SHP77 (cell line): ENCODE results near the gene RND1.
"Not testable (repeated sequence)": the region's sequence is repeated elsewhere in the genome, so short reads cannot be mapped to it uniquely, and the experiment has no call there.

Experiments
- DNase-seq, 2 experiments: peaks; one replicate each; lab custom pipeline; 2025; lab: John Stamatoyannopoulos, UW

The RND1 gene

DNA sequence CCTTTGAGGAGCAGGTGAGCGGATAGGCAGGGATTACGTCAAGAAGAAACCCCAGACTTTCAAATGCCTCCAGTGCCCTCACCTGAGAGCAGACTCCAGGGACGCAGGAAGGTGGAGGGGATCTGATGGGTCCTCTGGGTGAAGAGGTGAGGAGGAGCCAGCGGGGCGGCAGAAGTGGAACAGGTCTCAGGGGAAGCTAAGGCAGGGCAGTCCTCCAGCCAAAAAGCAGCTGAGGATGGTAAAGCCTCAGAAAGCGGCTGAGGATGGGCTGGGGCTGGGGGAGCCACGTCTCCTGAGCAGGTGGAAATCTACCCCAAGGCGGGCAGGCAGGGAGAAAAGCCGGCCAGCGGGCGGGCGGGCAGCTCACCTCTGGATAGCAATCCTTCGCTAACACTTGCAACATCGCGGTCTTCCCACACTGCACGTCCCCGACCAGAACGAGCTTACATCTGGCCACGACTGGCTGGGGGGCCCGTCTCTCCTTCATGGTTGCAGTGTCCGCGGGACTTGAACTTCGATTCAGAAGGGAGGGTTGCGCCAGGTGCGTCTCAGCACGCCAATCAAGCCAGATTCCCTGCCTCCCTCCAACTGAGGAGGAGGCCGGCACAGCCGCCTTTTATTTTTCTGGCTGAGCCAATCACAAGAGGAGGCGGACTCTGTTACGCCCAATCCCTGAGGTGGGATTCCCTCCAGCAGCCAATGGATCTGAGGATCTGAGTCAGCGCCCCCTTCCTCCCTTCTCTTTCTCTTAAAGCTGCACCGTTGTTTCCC is at the start of gene RND1:
Gene RND1, minus strand, starts transcription at position 590 of the 771 bp plus-strand sequence. Its CDS starts 103 bp downstream, at position 487.
- peak; percentile 94 to 95 for DNase-seq

DNA sequence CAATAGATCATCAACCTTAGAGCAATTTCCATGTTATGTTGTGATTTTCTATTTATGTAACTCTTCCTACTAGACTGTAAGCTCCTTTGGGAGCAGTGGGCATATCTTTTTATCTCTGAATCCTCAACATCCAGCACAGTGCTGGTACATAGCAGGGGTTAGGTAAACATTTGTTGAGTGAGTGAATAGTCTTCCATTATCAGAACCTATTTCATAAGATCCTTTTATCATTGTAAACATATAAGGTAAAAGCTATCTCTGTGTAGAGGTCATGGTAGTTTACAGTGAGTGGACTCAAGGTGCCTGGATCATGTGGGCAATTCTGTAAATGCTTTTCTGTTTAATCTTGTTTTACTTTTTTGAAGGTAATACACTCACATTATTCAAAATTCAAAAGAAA is 44.5 kb upstream of the RND1 start:
- DNase-seq, result no peak

DNA sequence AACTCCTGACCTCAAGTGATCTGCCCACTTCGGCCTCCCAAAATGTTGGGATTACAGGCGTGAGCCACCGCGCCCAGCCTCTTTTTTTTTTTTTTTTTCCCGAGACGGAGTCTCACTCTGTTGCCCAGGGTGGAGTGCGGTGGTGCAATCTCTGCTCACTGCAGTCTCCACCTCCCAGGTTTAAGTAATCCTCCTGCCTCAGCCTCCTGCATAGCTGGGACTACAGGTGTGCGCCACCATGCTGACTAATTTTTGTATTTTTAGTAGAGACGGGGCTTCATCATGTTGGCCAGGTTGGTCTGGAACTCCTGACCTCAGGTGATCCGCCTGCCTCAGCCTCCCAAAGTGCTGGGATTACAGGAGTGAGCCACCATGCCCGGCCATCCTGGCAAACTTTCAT is 44.0 kb upstream of the RND1 start:
- not testable (repeated sequence) for DNase-seq

DNA sequence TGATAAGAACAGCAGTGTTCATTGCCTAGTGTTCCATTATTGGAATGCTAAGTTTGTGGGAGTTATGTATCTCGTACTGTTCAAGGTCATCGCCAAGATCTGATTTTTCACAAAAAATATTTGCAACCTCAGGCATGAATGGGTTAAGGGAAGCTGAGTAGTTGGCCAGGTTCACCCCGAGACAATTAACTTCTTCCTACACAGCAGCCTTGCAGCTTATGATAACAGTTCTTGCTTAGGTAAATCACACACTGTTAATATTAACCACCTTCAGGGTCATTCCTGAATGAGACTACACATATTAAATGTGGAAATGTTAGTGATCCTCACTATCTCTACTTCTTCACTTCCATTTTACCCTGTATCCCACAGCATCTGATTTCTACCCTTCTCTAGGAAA is 41.6 kb upstream of the RND1 start:
- no peak for DNase-seq

DNA sequence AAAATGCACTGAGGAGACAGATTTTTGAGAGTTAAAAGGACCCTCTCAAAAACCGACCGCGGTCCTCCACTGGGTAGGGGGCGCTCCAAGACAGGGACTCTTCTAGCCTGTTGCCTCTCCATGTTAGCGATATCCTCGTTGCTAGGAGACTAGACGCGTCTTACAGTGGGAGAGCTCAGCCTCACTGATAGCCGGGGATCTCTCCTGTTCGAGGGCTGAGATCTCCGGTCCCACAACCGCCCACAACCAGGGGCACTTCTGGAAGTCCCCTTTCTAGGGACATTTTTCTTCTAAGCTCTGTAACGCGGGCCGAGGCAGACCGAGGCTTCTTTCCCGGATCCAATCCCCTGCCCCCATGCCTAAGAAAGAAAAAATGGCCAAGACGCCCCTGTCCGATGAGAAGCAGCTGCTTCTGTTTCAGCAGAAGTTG is 38.3 kb upstream of the RND1 start:
- peak; percentile 83 to 91 for DNase-seq

DNA sequence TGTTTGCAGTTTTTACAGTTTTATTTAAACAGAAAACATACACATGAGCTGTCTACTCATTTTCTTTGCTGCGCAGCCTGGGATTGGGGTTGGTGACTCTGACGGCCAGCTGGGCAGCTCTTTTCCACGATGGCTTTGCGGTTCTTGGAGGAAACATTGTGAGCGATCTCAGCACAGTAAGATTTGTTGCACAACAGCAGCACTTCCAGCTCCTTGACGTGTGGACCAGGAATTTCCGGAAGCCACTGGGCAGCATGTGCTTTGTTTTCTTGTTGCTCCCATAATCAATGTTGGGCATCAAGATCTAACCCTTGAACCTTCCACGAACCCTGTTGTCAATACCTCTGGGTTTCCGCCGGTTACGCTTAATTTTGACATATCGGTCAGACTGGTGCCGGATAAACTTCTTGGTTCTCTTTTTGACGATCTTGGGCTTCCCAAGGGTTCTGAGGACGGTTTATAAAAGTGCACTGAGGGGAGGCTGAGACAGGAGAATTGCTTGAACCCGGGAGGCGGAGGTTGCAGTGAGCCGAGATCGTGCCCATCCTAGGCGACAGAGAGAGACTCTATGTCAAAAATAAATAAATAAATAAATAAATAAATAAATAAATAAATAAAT is 37.8 kb upstream of the RND1 start:
- no peak for DNase-seq

DNA sequence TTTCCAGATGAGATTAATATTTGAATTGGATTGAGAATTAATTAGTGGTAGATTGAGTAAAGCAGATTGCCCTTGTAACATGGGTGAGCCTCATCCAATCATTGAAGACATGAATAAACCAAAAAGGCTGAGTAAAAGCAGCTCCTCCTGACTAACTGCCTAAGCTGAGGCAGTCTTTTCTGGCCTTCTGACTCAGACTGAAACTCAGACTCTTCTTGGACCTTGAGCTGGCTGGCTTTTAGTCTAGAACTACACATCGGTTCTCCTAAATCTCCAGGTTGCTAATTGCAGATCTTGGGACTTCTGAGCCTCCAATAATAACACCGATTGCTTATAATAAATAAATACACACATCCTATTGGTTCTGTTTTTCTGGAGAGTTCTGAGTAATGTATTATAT is 35.6 kb upstream of the RND1 start:
- DNase-seq, result no peak

DNA sequence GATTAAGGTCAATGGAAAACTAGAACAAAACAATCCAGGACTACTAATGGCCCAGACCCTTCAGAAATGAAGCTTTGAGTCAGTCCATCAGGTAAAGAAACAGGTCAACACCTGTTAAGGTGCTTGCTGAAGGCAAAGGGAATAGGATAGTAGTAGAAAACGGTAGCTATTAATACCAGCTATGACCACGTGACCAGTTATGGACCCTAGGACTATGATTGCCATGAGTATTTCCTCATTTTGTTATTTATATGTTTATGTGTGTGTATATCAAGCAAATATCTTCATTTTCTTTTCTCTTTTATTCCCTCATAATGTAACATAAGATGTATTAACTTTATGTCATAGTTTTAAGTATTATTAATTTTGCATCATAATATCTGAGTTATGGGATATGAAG is 34.0 kb upstream of the RND1 start:
- DNase-seq, result no peak

DNA sequence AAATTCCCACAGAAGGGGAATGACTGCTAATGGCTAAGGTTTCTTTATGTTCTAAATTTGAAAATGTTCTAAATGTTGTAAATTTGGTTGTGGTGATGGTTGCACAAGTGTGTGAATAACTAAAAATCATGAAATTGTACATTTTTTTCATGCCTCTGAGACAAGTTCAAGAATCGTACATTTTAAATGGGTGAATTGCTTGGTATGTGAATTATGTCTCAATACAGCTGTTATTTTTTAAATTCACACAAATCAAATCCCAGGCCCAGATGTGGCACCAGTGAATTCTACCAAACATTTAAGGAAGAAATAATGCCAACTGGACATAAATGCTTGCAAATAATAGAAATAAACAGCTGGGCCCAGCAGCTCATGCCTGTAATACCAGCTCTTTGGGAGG is 28.6 kb upstream of the RND1 start:
- DNase-seq, result no peak

DNA sequence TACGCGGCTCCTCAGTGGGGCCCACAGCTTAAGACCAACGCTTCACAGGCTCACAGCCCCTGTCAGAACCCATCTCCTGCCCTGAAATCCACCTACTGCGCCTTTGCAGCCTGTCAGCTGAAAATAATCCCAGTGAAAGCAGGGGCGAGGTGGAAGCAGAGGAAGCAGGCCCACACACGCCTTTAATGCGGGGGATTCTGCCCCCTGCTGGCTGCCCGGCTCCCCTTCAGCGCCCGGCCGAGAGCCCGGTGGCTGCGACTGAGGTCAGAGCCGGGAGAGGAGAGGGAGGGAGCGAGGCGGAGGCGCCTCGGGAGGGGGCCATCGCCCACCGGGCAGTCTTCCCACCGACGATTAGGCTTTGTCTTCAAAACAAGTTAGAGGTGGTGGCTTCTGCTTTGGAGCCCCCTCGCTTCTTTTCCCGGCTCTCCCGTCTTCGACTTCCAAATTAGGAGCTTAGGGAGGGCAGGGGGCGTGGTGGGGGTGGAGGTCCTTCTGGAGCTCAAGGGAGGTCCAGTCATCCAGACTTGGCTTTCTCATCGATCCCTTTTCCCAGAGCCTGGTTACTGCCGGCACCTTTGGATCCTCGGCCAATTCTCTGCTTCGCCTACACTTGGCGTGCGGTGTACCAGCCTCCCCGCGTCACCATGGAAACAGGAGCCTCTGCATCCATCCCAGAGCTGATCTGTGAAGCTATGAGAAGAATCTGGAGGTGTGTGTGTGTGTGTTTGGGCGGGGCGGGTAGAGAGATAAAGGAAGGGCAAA is 25.2 kb upstream of the RND1 start:
- DNase-seq, result peak; percentile 63 to 65

DNA sequence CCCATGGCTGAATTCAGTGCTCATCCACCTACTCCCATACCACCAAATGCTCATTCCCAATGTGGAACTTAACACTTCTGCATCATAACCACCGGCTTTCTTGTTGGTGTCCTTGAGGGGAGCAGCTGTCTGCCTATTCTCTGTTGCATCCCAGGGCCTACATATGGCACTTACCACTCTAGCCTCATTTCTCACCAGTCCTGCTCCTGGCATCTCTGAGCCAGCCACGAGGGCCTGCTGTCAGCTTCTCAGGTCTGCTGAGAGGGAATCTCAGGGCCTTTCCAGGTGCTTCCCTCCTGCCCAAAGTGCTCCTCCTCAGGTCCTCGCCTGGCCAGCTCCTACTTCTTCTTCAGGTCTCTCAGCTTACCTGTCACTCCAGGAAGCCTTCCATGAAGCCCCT is 24.0 kb upstream of the RND1 start:
- DNase-seq, result no peak

DNA sequence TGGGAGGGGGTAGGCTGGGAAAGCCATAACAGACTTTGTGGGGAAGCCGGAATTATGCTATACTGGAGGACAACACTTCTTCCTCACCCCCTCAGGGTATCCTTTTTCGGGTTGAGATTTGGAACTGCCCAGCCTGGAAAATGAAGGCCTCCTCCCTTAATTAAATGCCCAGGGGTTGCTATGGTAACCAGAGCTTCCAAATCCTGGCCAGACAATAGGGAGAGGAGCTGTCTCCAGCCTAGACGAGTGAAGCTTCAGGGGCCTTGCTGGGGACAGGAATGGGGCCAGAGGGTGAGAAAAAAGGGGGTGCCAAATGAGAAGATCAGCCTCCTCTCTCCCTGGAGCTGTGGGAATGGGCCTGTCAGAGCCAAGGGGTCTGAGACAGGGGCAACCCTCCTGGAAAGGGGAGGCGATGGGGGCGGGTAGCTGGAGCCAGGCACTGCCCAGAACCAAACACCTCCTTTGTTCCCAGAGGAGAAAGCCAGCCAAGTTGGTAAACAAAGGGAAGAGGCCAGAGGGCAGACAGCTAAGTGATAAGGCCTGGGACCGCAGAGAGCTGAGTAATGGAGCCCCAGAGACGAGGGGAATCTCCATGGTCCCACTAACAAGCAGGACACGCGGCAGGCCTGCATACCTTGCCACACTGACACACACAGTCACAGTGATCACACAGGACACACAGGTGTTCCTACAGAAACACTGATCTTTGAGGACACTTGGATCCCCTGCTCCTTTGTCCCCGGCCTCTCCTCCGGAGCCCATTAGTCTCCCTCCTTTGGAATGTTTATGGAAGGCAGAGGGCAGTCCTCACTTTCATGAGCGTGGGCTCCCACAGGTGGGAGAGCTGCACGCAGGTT is 17.9 kb upstream of the RND1 start:
- DNase-seq, result peak in 1 of 2 experiments; percentile 2

DNA sequence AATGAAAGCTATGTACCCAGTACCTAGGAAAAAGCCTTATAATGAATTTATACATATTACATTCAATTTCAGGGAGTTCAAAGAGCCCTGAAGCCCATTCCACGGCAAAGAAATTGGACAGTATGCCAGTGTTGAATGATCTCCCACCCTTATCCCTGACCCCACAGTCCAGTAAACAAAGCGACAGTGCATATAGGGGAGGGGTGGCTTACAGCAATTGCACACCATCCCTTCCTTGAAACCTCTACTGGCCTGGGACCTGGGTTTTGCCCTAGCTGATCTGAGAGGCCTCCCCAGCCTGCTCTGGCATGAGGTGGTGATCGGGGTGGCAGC is 17.3 kb upstream of the RND1 start:
- DNase-seq, result no peak

DNA sequence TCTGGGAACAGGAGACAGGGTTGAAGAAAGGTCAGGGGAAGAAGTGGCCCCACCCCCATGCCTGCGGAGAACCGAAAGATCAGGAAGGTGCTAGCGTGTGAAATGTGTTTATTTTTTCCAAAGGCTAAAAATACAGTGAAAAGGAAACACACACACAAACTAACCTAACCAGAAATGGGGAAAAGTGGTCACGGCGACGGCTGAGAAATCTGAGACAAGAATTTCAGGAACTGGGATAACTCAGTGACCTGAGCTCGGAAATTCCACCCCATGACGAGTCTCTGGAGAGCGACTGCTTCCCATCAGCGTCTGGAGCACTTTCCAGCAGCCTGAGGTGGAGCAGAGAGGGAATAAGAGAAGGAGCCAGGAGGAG is 16.6 kb upstream of the RND1 start:
- DNase-seq, result no peak

DNA sequence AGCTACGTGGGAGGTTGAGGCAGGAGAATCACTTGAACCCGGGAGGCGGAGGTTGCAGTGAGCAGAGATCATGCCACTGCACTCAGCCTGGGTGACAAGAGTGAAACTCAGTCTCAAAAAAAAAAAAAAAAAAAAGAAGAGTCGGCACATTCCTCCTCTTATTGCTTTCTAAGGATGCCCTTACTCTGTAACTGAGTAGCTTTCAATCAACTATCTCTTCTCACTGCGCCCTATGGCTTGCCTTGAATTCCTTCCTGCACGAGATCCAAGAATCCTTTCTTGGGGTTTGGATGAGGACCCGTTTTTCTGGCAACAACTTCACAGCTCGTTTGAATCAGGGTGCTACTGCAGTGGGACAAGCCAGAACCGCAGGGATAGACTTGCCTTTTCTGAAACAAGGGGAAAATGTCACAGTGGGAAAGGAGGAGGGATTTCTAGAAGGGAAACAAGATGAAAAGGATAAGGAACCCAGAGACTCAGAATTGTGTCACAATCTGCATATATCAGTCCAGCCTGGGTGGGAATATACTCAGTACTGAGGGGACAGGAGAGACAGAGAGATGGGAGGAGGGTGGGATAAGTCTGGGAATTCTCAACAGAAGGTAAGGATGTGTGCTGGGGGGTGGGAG is 16.1 kb upstream of the RND1 start:
- DNase-seq, result no peak

DNA sequence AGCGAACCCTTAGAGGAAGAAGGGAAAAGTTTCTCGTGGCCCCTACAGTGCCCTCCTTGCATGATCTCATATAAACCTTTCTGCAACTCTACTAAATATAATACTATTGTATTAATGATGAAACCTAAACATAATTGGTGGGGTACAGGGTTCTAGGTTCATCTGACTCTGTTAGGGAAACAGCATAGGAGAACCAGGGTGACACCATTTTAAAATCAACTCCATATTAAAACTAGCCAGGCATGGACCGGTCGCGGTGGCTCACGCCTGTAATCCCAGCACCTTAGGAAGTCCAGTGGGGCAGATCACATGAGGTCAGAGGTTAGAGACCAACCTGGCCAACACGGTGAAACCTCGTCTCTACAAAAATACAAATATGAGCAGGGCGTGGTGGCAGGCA is 15.0 kb upstream of the RND1 start:
- no peak for DNase-seq

DNA sequence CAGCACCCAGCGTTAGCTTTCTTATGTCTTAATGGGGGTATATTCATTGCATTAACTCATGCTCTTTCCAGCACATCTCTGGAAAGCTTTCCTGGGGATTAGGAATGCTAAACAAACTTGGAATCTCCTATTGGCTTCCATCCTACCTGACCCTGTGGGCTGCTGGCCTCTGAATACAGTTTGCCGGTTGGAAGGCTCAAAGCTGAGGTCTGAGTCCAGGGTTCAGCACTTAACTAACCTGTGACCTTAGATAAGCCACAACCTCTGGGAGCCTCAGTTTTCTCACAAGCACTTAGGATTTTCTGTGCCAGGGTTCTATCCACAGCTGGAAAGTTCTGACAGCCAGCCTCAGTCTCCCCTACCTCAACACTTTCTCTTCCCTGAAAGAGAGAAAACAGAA is 12.9 kb upstream of the RND1 start:
- DNase-seq, result no peak

DNA sequence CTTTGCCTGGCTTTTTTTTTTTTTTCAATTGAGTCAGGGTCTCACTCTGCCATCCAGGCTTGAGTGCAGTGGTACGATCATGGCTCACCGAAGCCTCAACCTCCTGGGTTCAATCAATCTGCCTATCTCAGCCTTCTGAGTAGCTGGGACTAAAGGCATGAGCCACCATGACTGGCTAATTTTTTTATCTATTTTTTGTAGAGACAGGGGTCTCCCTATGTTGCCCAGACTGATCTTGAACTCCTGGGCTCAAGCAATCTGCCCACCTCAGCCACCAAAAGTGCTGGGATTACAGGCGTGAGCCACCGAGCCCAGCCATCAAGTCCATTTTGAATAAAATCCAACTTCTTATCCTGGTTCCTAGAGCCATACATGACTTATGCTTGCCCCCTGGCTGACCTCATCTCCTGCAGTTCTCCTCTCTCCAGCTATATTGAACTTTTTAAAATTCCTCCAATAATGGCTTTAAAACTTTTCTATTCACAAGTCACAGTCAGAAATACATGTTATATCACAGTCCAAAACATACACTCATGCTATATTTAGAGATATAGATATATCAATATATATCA is 10.4 kb upstream of the RND1 start:
- no peak for DNase-seq

DNA sequence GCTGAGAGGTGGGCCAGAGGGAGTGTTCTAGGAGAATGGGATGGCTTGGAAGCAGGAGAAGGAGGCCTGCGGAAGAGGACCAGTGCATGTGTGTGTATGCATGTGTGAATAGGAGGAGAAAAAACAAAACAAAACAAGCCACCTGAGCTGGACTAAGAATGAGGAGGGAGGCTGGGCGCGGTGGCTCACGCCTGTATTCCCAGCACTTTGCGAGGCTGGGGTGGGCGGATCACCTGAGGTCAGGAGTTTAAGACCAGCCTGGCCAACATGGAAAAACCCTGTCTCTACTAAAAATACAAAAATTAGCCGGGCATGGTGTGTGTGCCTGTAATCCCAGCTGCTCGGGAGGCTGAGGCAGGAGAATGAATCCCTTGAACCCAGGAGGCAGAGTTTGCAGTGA is 7.9 kb upstream of the RND1 start:
- DNase-seq, result not testable (repeated sequence)

DNA sequence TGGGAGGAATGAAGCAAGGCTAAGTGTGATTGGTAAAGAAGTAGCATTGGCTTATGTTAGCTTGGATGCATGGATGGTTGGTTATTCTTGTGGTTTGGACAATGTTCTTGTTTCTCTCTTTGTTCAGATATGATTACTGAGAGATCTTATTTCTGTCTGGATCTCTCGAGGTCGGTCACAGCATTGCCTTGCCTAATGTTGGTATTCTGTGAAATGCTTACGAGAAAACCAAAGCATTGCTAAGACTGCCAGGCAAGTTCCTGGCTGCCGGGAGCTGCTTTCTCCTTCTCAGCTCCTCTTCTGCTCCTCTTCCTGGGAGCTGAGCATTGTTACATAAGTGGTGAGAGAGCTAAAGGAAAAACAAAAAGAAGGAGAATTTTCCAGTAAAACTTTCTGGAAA is 7.4 kb upstream of the RND1 start:
- DNase-seq, result no peak

DNA sequence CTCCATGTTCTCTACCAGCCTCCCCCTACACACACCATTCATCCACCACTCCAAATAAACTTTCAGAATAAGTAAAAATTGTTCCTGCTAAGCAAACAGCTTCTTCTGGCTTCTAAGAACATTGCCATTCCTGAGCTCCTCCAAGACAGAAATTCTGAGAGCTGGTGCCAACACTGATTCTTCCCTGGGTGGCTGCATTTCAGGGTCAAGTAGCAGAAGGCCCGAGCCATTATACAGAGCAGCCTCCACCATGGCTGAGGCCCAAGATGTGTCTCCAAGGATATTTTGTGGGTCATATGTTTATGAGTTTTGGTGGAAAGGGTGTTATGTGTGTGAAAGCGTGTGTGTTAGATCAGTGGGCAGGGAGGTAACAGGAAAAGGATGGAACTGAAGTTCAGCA is 3.5 kb upstream of the RND1 start:
- DNase-seq, result no peak

DNA sequence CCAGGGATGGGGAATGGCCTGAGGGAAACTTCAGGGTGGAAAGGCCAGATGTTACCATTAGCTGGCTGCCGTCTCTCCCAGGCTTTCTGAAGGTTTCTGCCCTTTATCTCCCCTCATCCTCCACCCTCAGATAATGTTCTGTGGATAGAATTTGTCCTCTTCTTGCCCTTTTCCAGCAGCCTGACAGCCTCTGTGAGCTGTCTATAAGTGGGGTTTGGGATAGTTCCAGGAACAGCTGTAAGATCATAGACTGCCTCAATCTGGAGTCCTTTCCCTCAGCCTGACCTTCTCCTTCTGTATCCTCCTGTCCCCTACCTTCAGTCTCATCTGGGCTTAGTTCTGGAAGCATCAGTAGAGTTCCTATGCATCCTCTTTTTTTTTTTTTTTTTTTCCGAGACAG is 2.8 kb upstream of the RND1 start:
- DNase-seq, result no peak
